IMR-90 (cell line): Measurements from ENCODE around the gene RAD51B.

Experiments
- CTCF ChIP-seq: conservative IDR thresholded peaks from 2 replicates; pipeline ENCODE4 v1.5.1; 2012; ENCODE audit warnings: mild to moderate bottlenecking, low read depth, low read length, improper control_type of control experiment
- FOS ChIP-seq: fragments of 150-350 bp; IDR thresholded peaks from 2 replicates; pipeline ENCODE4 v1.6.1; 2016; ENCODE audit warnings: low read depth, low read length
- MAZ ChIP-seq: IDR thresholded peaks from 2 replicates; pipeline ENCODE4 v1.6.1; 2012; ENCODE audit warnings: low read depth, mild to moderate bottlenecking, low read length, improper control_type of control experiment, moderate library complexity, borderline replicate concordance
- NFE2L2 ChIP-seq: fragments of 150-350 bp; IDR thresholded peaks from 2 replicates; pipeline ENCODE4 v1.6.1; 2016; ENCODE audit warnings: low read depth, mild to moderate bottlenecking, low read length
- POLR2A ChIP-seq: IDR thresholded peaks from 2 replicates; pipeline ENCODE4 v1.6.1; 2012; ENCODE audit warnings: mild to moderate bottlenecking, low read depth, low read length

GRCh38 chr14:68384335-68384734 is 564.8 kb downstream of the RAD51B start:
- no peak for TF ChIP-seq CTCF
- TF ChIP-seq POLR2A, result no peak
- TF ChIP-seq NFE2L2, result no peak
- TF ChIP-seq FOS, result no peak
- no peak for TF ChIP-seq MAZ
